NCI-H146 treated with DMSO at 0.1 percent for 48 hours (cell line): ENCODE results near the gene CTBP2.

Experiments used
- DNase-seq: peaks from one replicate; lab custom pipeline; 2025; ENCODE audit not compliant: unreplicated experiment; lab: John Stamatoyannopoulos, UW

CTBP2 gene

GRCh38 chr10:124946945-124947344 is 213.4 kb downstream of the CTBP2 start:
- DNase-seq, result peak; percentile 91

DNA sequence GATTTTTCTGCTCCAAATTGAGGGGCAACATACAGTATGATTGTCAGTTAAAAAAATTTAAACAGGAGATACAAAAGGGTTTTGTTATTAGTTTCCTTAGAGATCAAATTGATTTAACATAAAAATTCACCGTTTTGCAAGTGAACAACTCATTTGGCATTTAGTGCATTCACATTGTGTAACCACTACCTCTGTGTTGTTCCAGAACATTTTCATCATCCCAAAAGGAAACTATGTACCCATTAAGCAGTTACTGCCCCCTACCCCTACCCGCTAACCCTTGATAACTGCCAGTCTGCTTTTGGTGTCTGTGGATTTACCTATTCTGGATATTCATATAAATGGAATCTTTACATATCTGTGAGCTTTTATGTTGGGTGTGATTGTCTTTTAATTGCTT is 215.4 kb downstream of the CTBP2 start:
- DNase-seq, result no peak

GRCh38 chr10:124943301-124944092 is 216.9 kb downstream of the CTBP2 start:
- DNase-seq, result no peak

GRCh38 chr10:124942317-124943169 is 217.8 kb downstream of the CTBP2 start:
- DNase-seq, result no peak

GRCh38 chr10:124941823-124942222 is 218.5 kb downstream of the CTBP2 start, which contains the start of gene ZRANB1:
ZRANB1 (plus strand) TSS chr10:124942123; CDS start chr10:124942494, 371 bp downstream.
- no peak for DNase-seq

DNA sequence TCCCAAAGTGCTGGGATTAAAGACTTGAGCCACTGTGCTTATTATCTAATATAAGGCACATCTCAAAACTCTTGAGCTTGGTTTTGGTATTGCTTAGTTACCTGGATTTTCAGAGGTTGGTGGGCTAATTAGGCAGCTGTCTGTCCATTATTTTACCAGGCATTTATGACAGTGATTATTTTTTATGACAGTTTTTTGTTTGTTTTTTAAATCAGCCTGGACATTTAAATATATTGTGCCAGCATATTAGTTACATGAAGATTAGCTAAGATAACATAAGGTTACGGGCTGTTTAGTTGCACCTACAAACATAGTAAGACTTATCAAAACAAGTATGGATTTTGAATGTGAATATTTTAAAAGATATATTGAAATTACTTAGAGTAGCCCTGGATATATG is 221.1 kb downstream of the CTBP2 start:
- DNase-seq, result peak; percentile 3

GRCh38 chr10:124936813-124937212 is 223.6 kb downstream of the CTBP2 start:
- DNase-seq, result no peak

DNA sequence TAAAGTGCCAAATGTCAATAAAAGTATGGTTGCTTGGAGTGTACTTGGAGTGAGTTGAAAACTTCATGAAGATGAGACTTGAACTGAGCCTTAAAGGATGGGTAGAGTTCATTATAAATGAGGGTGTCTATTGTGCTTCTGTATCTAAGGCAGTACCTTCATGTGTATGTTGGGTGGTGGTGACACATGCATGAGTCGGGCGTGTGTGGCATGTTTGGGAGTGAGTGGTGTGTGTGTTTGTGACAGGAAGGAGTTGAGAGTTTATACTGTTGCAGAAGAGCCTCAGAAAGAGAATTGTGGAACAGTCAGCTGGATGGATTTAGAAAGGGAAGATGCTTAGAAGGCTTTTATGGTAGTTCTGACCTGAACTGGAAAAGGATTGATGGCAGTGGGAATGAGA is 224.4 kb downstream of the CTBP2 start:
- no peak for DNase-seq
